Left lobe of liver (tissue), 2 donors: Measurements from ENCODE around the gene KIFAP3. TPM values are rescaled to one million over a fixed set of nuclear protein-coding genes. Genes with fewer than 3 reads are reported as not detected.
A peak's percentile ranks its signal among the peaks of the same experiment; 100 is the strongest.
"Not testable (repeated sequence)": the region's sequence is repeated elsewhere in the genome, so short reads cannot be mapped to it uniquely, and the experiment has no call there.

Experiments
- ATAC-seq: fragments of 200-7000 bp; cut with Tn5 transposase; one replicate; pipeline ENCODE4 v1.9.1; 2020; ENCODE audit warnings: mild to moderate bottlenecking, moderate library complexity
- DNase-seq: peaks from one replicate; pipeline ENCODE4 v3.0.0-alpha.2; 2020; ENCODE audit warnings: low spot score
- total RNA-seq: library from RNA; stranded (reverse); gene quantifications from one replicate; pipeline ENCODE4 v1.2.1, GENCODE V29; 2021
- donor health status: DM: no; HTN: no; CAD: no; lungs with moderate emphysema.
- donor health status: DM: no; HTN: yes; CAD: no.

Gene KIFAP3
- total RNA-seq: 7.1 TPM

- DNase-seq: peak; percentile 98
- peak; percentile 99 for ATAC-seq
Measured at GRCh38 chr1:170074250-170075157, at the start of gene KIFAP3. Gene KIFAP3 (minus strand): TSS chr1:170074695. CDS start chr1:170074467, 228 bp downstream.

- DNase-seq: no peak
- no peak for ATAC-seq
Measured at GRCh38 chr1:170122366-170122765, 47.9 kb upstream of the KIFAP3 start.

DNA sequence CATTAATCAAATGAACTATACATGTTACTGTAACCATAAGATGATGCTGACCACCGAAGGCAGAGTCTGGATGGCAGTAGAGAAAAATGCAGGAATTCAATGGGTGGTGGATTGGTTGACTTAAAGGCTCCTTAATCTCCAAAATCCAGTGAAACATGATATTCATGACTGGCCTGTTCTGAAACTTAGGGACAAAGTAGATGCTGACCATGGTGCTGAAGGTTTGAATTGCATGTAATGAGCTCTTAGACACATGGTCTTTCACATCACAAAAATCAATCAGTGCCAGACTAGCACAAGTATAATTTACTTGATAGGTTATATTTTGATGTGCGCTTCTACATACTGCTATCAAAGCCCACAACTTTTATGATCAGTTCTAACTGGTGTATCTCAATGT lies 40.4 kb upstream of the KIFAP3 start:
- no peak for ATAC-seq
- no peak for DNase-seq

GRCh38 chr1:170113140-170113539 lies 38.6 kb upstream of the KIFAP3 start:
- ATAC-seq: not testable (repeated sequence)

DNA sequence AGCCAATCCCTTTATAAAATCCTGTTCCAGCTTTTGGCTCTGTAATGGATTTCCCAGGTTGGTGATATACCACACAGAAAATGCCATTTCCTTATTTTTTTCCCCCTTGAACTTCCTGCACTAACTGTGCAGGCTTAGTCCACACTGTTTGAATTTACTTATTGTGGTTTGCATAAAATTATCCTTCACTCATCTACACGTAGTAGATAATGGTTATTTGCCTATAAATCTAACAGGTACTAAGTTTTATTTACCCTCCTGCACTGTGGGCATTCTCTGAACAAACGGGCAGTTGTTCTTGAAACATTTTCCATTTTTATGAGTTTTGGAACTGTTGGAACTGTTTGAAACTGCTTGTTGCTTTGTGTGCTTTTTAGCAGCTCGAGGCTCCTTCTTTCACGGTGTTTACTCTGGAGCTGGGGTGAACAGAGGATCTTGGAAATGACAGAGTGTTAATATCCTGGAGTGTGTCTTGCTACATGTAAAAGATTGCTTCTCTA lies 23.0 kb upstream of the KIFAP3 start:
- no peak for DNase-seq
- no peak for ATAC-seq

More at GRCh38 chr1:170113140-170113539, 38.6 kb upstream of the KIFAP3 start:
- DNase-seq: not testable (repeated sequence)

- DNase-seq (no peak), ATAC-seq (no peak)
Measured at GRCh38 chr1:170096806-170097340, 22.4 kb upstream of the KIFAP3 start.

DNA sequence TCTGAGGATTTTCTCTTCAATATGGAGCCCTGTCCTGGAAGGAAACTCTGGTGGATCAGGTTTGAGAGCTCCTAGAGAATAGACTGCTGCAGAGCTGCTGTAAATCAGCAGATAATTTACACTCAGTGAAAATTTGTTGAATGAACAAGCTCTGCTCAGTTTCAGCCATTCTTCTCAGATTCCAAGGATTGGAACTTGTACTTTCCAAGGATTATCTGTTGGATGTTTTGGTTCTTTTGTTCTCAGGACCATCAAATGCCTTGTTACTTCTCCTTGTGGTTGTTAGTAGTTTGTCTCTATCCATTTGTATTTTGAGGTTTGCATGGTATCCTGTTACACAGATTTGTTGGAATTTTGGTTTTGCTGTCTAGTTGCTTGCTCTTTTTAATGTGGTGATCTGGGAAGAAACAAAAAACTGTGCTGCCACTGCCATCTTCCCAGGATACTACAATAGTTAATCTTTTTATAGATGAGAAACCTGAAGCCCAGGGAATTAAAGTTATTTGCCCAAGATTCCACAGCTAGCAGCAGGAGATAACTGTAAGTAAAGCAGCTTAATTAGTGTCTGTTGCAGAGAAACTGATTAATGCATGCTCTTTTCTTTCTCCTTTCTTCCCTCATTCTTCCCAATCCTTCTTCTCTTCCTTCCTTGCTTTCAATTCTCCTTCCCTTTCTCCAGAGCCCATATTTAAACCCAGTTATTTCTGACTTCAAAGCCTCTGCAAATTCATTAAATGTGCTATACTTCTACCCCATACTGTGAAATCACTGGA lies 21.7 kb upstream of the KIFAP3 start:
- ATAC-seq (no peak), DNase-seq (no peak)

DNA sequence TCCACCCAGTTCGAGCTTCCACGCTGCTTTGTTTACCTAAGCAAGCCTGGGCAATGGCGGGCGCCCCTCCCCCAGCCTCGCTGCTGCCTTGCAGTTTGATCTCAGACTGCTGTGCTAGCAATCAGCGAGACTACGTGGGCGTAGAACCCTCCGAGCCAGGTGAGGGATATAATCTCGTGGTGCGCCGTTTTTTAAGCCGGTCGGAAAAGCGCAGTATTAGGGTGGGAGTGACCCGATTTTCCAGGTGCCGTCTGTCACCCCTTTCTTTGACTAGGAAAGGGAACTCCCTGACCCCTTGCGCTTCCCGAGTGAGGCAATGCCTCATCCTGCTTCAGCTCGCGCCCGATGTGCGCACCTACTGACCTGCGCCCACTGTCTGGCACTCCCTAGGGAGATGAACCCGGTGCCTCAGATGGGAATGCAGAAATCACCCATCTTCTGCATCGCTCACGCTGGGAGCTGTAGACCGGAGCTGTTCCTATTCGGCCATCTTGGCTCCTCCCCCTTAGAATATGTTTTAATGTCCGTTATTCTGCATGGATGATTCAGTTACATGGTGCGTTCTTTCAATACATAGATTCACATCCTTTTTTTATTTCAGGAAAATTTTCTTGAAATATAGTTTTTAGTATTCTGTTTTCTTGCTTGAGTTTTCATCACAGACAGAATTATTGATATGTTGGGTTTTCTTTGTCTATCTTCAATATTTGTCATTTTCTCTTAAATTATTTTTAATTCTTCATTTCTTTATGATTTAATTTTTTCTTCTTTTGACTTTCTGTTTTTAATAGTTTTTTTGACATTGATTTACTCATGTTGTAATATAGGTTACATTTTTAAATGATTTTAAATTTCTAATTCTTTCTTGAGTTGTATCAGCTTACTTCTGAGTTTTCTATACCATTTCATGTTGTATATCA lies 20.5 kb upstream of the KIFAP3 start:
- not testable (repeated sequence) for DNase-seq, ATAC-seq

DNA sequence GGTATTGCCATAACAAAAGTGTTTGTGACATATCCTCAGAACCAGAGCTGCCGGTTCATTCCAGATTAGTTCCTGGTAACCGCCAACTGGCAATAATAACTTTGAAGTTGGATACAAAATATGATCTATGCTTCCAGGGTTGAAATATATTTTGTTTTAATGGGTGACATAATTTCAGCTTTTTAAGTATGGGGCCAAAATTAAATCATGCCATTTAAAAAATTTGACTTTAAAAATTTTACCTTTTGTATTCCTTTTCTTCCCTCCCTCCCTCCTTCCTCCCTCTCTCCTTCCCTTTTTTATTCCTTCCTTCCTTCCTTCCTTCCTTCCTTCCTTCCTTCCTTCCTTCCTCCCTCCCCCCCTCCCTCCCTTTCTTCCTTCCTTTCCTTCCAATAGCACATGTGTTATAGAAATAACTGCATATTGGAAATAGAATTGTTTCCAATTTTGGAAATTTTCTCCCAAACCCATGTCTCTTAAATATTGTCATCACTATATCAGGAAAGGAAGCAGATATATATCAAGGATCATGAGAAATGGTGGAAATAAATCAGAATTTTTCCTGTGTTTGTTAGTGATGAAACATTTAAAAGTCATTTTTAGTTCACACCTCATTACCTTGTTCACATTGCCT lies 12.0 kb upstream of the KIFAP3 start:
- ATAC-seq (no peak), DNase-seq (no peak)

DNA sequence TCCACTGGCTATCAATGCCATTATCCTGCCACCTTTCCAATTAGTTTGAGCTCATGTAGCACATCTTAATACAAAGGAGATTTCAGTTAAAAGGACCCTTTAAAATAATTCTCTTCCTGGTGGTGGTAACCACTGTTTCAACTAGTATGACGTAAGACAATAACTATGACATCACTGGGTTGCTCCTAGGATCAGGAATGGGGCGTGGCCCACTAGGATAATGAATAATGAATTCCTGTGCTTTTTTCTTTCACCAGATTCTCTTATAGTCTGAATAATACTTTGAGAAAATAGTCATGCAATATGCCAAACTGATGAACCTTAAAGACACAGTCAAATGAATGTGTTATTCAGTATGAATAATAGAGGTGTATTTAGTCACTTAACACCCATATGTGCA lies 10.6 kb upstream of the KIFAP3 start:
- ATAC-seq: no peak
- no peak for DNase-seq

- DNase-seq: no peak
- ATAC-seq: no peak
Measured at GRCh38 chr1:170078610-170079189, 4.2 kb upstream of the KIFAP3 start.

- DNase-seq: no peak
- no peak for ATAC-seq
Measured at GRCh38 chr1:170077926-170078325, 3.4 kb upstream of the KIFAP3 start.

GRCh38 chr1:170076952-170077351 lies 2.5 kb upstream of the KIFAP3 start:
- ATAC-seq: not testable (repeated sequence)

GRCh38 chr1:170076199-170076598 lies 1.7 kb upstream of the KIFAP3 start:
- ATAC-seq: no peak

More at GRCh38 chr1:170076952-170077351, 2.5 kb upstream of the KIFAP3 start:
- DNase-seq: not testable (repeated sequence)

DNA sequence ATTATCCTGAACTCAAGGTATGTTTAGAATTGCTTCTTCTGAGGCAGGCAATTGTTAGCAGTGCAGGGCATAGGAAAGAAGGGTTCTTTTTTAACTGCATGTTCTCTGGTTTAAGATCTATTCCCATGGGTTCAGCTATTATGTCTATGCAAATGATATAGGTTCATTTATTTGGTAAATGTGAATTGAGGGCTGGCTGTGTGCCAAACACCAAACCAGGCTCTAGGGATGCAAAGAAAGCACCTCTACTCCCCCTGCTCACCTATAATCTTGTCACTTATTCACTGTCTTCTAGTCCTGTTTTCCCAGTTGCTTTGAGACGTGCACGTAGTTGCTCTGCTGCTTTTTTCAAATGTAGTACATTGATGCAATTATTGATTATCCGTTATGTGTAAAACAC lies 691 bp upstream of the KIFAP3 start:
- ATAC-seq: no peak
- no peak for DNase-seq

More at GRCh38 chr1:170076199-170076598, 1.7 kb upstream of the KIFAP3 start:
- DNase-seq: no peak

GRCh38 chr1:170073893-170074249 lies 624 bp downstream of the KIFAP3 start:
- ATAC-seq: no peak
- DNase-seq: no peak

DNA sequence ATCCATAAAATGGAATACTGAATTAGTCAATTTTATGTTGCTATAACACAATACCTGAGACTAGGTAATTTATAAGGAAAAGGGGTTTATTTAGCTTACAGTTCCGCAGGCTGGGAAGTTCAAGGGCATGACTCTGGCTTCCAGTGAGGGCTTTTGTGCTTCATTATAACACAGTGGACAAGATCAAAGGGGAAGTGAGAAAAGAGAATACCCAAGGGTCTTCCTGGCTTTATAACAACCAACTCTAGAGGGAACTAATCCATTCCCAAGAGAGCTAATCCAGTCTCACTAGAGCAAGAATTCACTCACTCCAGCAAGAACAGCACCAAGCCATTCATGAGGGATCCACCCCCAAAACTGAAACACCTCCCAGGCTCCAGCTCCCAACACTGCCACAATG lies 3.1 kb downstream of the KIFAP3 start:
- DNase-seq: no peak
- ATAC-seq: no peak

DNA sequence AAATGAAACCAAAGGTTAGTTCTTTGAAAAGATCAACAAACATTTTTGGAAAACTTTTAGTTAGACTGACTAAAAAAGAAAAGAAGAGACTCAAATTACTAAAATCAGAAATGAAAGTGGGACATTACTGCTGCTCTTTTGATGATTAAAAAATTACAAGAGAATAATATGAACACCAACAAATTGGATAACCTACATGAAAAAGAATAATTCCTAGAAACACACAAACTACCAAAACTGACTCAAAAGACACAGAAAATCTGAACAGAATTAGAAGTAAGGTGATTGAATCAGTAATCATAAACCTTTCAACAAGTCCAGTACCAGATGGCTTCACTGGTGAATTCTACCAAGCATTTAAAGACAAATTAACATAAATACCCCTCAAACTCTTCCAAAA lies 5.6 kb downstream of the KIFAP3 start:
- ATAC-seq (no peak), DNase-seq (no peak)

DNA sequence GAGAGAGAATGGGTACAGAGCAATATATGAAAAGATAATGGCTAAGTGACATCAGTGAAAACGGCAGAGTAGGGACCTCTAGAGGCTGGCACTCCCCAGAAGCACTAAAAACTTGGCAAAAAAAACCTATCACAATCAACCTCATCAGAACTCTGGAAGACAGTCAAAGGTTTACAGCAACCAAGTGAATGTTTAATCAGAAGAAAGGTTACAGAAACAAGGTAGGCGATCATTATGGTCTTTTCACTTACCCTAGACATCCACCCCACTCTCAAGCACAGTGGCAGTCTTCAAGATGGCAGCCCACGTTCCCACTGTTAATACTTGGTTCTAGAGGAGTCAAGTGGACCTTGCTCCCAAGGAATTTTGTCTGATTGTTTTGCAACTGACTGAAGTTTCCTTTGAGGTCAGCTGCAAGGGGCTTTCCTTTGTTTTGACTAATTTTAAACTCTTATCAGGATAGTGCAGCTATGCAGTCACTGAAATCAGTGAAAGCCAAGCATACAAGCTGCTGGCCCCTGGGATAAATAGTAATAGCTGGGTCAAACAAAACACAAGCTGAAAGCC lies 7.2 kb downstream of the KIFAP3 start:
- DNase-seq (no peak), ATAC-seq (peak; percentile 96)
